ENCODE measurements around the gene ATP1A3.
A peak's percentile ranks its signal among the peaks of the same experiment; 100 is the strongest.

Gene ATP1A3

DNA sequence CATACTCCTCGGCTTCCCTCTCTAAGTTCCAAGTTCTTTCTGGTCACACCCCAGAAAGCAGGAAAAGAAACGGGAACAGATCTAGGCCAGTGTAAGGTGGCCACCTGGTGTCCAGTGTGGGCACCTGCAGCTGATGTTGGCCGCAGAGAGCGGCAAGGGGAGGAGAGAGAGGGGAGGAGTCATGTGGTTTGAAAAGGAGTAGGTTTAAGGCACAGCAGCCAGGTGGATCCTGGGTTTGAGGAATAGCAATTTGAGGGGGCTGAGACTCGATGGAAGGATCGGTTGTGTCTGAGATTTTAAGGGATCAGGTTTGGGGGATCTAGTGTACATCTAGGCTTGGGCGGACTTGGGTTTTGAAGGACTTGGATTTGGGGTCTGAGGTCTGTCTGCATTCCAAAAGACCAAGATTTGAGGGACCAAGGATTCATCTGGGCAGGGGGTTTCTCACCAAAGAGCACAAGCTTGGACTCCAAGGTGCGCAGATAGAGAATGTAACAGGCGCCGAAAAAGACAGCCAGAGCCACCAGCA, 36.1 kb downstream of the ATP1A3 start:
- peaks cover 7% of the 10 kb centered on the region for H3K4me1 ChIP-seq (ENCODE audit: insufficient read depth, poor library complexity, severe bottlenecking)
- no peaks in the 10 kb centered on the region for H3K27me3 ChIP-seq (ENCODE audit: insufficient read depth, poor library complexity, severe bottlenecking)
- ATAC-seq (ENCODE audit: low read depth) (peak; percentile 75), DNase-seq (ENCODE audit: low spot score) (no peak)
- TF ChIP-seq, protein P1, sequence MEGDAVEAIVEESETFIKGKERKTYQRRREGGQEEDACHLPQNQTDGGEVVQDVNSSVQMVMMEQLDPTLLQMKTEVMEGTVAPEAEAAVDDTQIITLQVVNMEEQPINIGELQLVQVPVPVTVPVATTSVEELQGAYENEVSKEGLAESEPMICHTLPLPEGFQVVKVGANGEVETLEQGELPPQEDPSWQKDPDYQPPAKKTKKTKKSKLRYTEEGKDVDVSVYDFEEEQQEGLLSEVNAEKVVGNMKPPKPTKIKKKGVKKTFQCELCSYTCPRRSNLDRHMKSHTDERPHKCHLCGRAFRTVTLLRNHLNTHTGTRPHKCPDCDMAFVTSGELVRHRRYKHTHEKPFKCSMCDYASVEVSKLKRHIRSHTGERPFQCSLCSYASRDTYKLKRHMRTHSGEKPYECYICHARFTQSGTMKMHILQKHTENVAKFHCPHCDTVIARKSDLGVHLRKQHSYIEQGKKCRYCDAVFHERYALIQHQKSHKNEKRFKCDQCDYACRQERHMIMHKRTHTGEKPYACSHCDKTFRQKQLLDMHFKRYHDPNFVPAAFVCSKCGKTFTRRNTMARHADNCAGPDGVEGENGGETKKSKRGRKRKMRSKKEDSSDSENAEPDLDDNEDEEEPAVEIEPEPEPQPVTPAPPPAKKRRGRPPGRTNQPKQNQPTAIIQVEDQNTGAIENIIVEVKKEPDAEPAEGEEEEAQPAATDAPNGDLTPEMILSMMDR (IDR thresholded peaks at IDR 0.05; ENCODE audit: poor library complexity, severe bottlenecking) = peak; percentile 95
- peak overlapping the region; percentile 41 for H3K27ac ChIP-seq (ENCODE audit: poor library complexity, severe bottlenecking)
- H3K4me3 ChIP-seq (ENCODE audit: severe bottlenecking) = peak overlapping the region; percentile 72
- no peaks in the 10 kb centered on the region for H3K9me3 ChIP-seq (ENCODE audit: severe bottlenecking)
- H3K36me3 ChIP-seq (ENCODE audit: low read depth) = peaks cover 5% of the 10 kb centered on the region; the same call in 1 of the 2 replicates

DNA sequence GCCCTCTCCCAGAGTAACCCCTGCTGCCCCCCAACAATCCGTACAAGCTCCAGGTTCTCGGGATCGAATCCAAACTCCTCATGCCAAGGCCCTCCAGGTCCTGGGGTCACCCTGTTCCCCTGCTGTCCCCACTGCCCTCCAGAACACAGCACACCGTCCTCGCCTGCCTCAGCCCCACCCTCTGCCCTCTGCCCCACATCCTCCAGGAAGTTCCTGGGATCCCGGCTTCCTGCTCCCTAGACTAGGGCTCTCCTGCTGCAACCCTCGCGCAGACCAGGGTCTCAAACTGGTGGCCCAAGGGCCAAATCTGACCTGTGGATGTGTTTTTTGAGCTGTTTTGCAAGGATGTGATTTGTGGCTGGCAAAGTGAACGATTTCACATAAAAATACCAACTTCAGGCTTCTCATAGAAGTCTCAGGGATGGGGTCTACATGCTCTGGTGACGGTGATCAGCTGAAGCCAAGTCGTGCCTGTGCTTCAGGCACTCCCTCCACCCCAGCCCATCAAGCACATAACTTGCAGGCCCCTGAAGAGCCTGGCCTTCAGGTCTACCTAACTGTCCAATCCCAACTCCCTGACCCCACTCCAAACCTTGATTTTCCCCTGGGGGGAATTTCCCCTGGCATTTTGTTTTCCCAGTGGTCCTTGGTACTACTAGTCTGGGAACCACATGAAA, 36.7 kb downstream of the ATP1A3 start:
- H3K36me3 ChIP-seq (ENCODE audit: low read depth) = peaks cover 5% of the 10 kb centered on the region; the same call in 1 of the 2 replicates
- ATAC-seq (ENCODE audit: low read depth) (no peak), DNase-seq (ENCODE audit: low spot score) (no peak)
- no peaks in the 10 kb centered on the region for H3K9me3 ChIP-seq (ENCODE audit: severe bottlenecking)
- no peak overlapping the region for H3K27ac ChIP-seq (ENCODE audit: poor library complexity, severe bottlenecking)
- peaks cover 7% of the 10 kb centered on the region for H3K4me1 ChIP-seq (ENCODE audit: insufficient read depth, poor library complexity, severe bottlenecking)
- TF ChIP-seq, protein P1 (IDR thresholded peaks at IDR 0.05; ENCODE audit: poor library complexity, severe bottlenecking) = no peak
- H3K4me3 ChIP-seq (ENCODE audit: severe bottlenecking) = no peak overlapping the region
- H3K27me3 ChIP-seq (ENCODE audit: insufficient read depth, poor library complexity, severe bottlenecking) = no peaks in the 10 kb centered on the region

DNA sequence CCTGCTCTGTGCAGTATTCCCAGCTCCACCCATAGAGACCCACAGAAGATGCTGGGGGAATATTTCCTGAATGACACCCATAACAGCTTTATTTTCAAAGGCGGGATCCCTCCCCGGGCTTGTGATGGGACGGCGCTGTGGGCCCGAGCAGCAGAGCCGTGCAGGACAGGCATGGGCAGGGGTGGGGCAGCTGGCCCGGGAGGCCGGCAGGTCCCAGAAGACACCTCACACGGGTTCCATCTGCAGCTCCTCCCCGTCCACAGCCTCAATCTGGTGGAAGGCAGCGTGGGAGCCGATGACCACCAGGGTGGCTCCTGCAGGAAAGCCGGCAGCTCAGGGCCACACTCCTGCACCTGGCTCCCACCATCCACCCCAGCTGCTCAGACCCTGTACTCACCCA, 37.4 kb downstream of the ATP1A3 start:
- Histone ChIP-seq H3K27me3 (ENCODE audit: insufficient read depth, poor library complexity, severe bottlenecking) (no peaks in the 10 kb centered on the region), H3K4me1 (ENCODE audit: insufficient read depth, poor library complexity, severe bottlenecking) (peaks cover 7% of the 10 kb centered on the region), H3K9me3 (ENCODE audit: severe bottlenecking) (no peaks in the 10 kb centered on the region), H3K4me3 (ENCODE audit: severe bottlenecking) (no peak overlapping the region), H3K27ac (ENCODE audit: poor library complexity, severe bottlenecking) (no peak overlapping the region), H3K36me3 (ENCODE audit: low read depth) (peaks cover 5% of the 10 kb centered on the region; the same call in 1 of the 2 replicates)
- no peak for ATAC-seq (ENCODE audit: low read depth)
- TF ChIP-seq, protein P1 (IDR thresholded peaks at IDR 0.05; ENCODE audit: poor library complexity, severe bottlenecking) = no peak
- DNase-seq (ENCODE audit: low spot score) = no peak

DNA sequence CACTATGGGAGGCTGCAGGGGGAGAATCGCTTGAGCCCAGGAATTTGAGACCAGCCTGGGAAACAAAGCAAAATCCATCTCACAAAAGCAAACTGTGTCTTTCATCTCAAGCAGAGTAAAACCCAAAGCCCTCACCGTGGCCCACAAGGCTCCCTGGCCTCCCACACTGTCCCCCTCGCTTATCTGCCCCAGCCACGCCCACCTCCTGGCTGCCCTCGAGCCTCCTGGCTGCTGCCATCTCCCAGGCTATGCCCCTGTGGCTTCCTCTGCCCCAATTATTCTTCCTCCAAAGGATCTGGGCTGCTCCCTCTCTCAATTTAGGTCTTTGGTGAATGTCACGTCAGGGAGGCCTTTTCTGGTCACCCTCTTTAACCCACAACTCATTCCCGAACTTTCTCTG, 38.5 kb downstream of the ATP1A3 start:
- TF ChIP-seq, protein P1 (IDR thresholded peaks at IDR 0.05; ENCODE audit: poor library complexity, severe bottlenecking) = no peak
- Histone ChIP-seq H3K4me3 (ENCODE audit: severe bottlenecking) (no peak overlapping the region), H3K27me3 (ENCODE audit: insufficient read depth, poor library complexity, severe bottlenecking) (no peaks in the 10 kb centered on the region), H3K27ac (ENCODE audit: poor library complexity, severe bottlenecking) (no peak overlapping the region), H3K9me3 (ENCODE audit: severe bottlenecking) (no peaks in the 10 kb centered on the region), H3K4me1 (ENCODE audit: insufficient read depth, poor library complexity, severe bottlenecking) (peaks cover 7% of the 10 kb centered on the region), H3K36me3 (ENCODE audit: low read depth) (peaks cover 5% of the 10 kb centered on the region; the same call in 1 of the 2 replicates)
- no peak for ATAC-seq (ENCODE audit: low read depth)
- DNase-seq (ENCODE audit: low spot score) = no peak

DNA sequence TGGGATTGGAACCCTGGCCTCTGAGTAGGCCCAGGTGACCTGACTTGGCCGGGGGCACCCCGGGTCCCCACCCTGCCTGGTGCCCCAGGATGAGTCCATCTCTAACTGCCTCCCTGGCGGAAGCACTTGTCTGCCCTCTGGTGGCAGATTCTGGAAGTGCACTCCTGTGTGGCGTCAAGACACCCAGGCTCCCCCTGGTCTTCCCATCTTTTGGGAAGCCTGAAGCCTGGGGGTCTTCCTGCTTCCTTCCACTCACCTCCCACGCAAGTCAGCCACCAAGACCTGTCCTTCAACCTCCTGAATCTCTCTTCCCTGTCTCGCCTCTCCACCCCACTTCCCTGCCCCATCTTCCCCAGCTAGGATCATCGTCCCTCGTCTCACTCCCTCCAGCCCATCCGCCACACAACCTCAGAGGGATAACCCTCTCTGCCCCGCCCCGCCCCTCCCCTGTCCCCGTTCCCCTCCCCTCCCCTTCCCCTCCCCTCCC, 42.3 kb downstream of the ATP1A3 start:
- Histone ChIP-seq H3K4me1 (ENCODE audit: insufficient read depth, poor library complexity, severe bottlenecking) (no peaks in the 10 kb centered on the region), H3K27me3 (ENCODE audit: insufficient read depth, poor library complexity, severe bottlenecking) (no peaks in the 10 kb centered on the region), H3K4me3 (ENCODE audit: severe bottlenecking) (no peak overlapping the region), H3K36me3 (ENCODE audit: low read depth) (no peaks in the 10 kb centered on the region), H3K27ac (ENCODE audit: poor library complexity, severe bottlenecking) (no peak overlapping the region), H3K9me3 (ENCODE audit: severe bottlenecking) (no peaks in the 10 kb centered on the region)
- DNase-seq (ENCODE audit: low spot score) (no peak), ATAC-seq (ENCODE audit: low read depth) (peak; percentile 70)
- TF ChIP-seq, protein P1 (IDR thresholded peaks at IDR 0.05; ENCODE audit: poor library complexity, severe bottlenecking) = peak; percentile 89
